HG03442 (cell line): Measurements from ENCODE around the gene HLA-DQB2.
"Not testable (repeated sequence)": the region's sequence is repeated elsewhere in the genome, so short reads cannot be mapped to it uniquely, and the experiment has no call there.

Experiments used
- ATAC-seq: cut with Tn5 transposase; IDR thresholded peaks from one replicate; pipeline ENCODE4 v1.9.1; 2021; ENCODE audit warnings: mild to moderate bottlenecking, moderate library complexity; ENCODE audit not compliant: unreplicated experiment

The HLA-DQB2 gene

GRCh38 chr6:32745649-32746048, 17.7 kb downstream of the HLA-DQB2 start:
- not testable (repeated sequence) for ATAC-seq

- no peak for ATAC-seq
These were observed 18.6 kb downstream of the HLA-DQB2 start for GRCh38 chr6:32744776-32745175.

GRCh38 chr6:32742374-32742773, 21.0 kb downstream of the HLA-DQB2 start:
- no peak for ATAC-seq

GRCh38 chr6:32741031-32741960, 22.0 kb downstream of the HLA-DQB2 start, which contains the start of gene HLA-DQA2:
TSS of gene HLA-DQA2 (plus strand) at chr6:32741391. CDS start at chr6:32741444, 53 bp downstream.
- ATAC-seq, result no peak

- no peak for ATAC-seq
These were observed 25.2 kb downstream of the HLA-DQB2 start for GRCh38 chr6:32738126-32738525.

- ATAC-seq, result no peak
These were observed 44.5 kb downstream of the HLA-DQB2 start for GRCh38 chr6:32718879-32719278.

GRCh38 chr6:32716396-32716795, 46.9 kb downstream of the HLA-DQB2 start:
- no peak for ATAC-seq

GRCh38 chr6:32713241-32713640, 50.1 kb downstream of the HLA-DQB2 start:
- no peak for ATAC-seq

- no peak for ATAC-seq
These were observed 53.7 kb downstream of the HLA-DQB2 start for GRCh38 chr6:32709625-32710024.
